C4-2B (cell line): Measurements from ENCODE around the gene SLC39A8.
A peak's percentile ranks its signal among the peaks of the same experiment; 100 is the strongest.

Experiments
- H3K27ac ChIP-seq: fragments of 450-650 bp; 2 replicates; pipeline ENCODE4 v1.5.1; 2017
- ZFX ChIP-seq: fragments of 450-650 bp; IDR thresholded peaks from 2 replicates; pipeline ENCODE4 v1.6.1; 2017
- TF ChIP-seq, protein P1 (sequence below): fragments of 450-650 bp; conservative IDR thresholded peaks from 2 replicates; pipeline ENCODE4 v1.5.1; 2017; ENCODE audit warnings: mild to moderate bottlenecking

The SLC39A8 gene

DNA sequence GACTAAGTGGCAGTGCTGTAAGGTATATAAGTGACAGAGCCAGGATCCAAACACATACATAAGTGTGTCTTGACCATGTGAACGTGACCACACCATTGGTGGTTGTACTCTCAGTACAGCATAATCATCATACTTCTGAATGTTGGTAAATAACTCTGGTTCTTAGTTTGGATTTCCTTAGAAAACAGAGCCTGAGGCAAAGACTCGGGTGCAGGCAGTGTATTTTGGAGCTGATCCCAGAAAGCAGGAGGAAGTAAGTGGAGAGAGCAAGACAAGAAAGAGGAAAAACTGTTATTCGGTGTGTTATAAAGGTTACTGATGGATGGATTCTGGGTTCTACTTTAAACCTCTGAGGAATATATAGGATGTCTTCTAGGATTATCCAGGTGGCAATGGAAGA lies 127.9 kb downstream of the SLC39A8 start:
- H3K27ac ChIP-seq, result peak overlapping the region; percentile 60; the same call in 1 of the 2 replicates
- TF ChIP-seq, protein P1, sequence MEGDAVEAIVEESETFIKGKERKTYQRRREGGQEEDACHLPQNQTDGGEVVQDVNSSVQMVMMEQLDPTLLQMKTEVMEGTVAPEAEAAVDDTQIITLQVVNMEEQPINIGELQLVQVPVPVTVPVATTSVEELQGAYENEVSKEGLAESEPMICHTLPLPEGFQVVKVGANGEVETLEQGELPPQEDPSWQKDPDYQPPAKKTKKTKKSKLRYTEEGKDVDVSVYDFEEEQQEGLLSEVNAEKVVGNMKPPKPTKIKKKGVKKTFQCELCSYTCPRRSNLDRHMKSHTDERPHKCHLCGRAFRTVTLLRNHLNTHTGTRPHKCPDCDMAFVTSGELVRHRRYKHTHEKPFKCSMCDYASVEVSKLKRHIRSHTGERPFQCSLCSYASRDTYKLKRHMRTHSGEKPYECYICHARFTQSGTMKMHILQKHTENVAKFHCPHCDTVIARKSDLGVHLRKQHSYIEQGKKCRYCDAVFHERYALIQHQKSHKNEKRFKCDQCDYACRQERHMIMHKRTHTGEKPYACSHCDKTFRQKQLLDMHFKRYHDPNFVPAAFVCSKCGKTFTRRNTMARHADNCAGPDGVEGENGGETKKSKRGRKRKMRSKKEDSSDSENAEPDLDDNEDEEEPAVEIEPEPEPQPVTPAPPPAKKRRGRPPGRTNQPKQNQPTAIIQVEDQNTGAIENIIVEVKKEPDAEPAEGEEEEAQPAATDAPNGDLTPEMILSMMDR, result no peak
- no peak for TF ChIP-seq ZFX

DNA sequence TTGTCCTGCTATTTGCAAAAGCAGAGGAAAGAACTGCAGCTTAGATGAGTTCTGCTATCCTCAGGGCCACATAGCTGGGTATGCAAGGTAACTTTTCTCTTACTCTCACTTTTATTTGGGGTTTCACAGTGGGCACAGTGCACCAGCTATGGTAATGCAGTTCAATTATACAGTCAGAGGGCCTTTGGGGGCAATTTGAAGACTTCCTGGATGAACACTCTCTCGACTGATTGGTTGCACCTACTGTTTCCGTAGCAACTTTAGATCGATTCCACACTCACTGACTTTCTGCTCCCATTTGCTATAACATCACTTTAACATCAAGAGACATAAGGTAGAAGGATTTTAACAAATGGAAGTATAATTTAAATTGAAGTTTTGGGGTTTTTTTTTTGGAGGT lies 128.6 kb downstream of the SLC39A8 start:
- TF ChIP-seq, protein P1, result no peak
- TF ChIP-seq ZFX, result no peak
- H3K27ac ChIP-seq, result peak overlapping the region; percentile 41; the same call in 1 of the 2 replicates

DNA sequence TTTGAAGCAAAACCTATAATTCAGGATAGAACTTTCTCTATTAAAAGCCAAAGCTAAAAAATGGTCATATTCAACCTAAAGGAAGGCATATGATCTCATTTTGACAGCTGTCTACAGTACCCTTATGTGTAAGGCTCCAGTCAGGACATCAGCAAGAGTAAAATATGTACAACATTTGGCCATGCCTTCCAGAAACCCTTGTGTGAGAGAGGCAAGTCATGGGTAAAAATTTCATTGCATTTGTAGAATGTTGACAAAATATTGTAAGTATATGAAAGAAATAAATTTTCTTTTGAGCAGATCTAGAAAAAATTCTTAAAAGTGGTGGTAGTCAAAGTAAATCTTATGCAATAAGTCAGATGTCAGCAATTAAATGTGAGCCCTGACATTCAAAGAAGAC lies 132.3 kb downstream of the SLC39A8 start:
- TF ChIP-seq, protein P1, result no peak
- TF ChIP-seq ZFX, result no peak
- H3K27ac ChIP-seq, result no peak overlapping the region
